H9 (cell line): ENCODE measurements around the gene MAP3K20. TPM values are rescaled to one million over a fixed set of nuclear protein-coding genes. Genes with fewer than 3 reads are reported as not detected.

Source experiments
- DNase-seq: peaks from one replicate; pipeline ENCODE4 v3.0.0-alpha.2; 2017
- H2AFZ ChIP-seq: one replicate; pipeline ENCODE4 v1.6.1; 2013; ENCODE audit warnings: mild to moderate bottlenecking, low read length, control low read depth, moderate library complexity
- H2AK5ac ChIP-seq: 2 replicates; pipeline ENCODE4 v1.6.1; 2013; ENCODE audit warnings: low read length, control low read depth, mixed read lengths; ENCODE audit not compliant: insufficient read length
- H2BK120ac ChIP-seq: one replicate; pipeline ENCODE4 v1.6.1; 2013; ENCODE audit warnings: low read depth, mild to moderate bottlenecking, low read length, control low read depth, inconsistent platforms; ENCODE audit not compliant: poor library complexity, severe bottlenecking
- H2BK12ac ChIP-seq: 2 replicates; pipeline ENCODE4 v1.6.1; 2013; ENCODE audit warnings: low read length, control low read depth, mixed read lengths, low read depth; ENCODE audit not compliant: insufficient read length
- H2BK15ac ChIP-seq: 2 replicates; pipeline ENCODE4 v1.6.1; 2013; ENCODE audit warnings: low read depth, low read length, control low read depth
- H2BK20ac ChIP-seq: one replicate; pipeline ENCODE4 v1.6.1; 2013; ENCODE audit warnings: low read depth, mild to moderate bottlenecking, low read length, control low read depth, inconsistent platforms; ENCODE audit not compliant: poor library complexity, severe bottlenecking
- H2BK5ac ChIP-seq: 2 replicates; pipeline ENCODE4 v1.6.1; 2013; ENCODE audit warnings: low read length, control low read depth, mixed read lengths; ENCODE audit not compliant: insufficient read length
- H3K14ac ChIP-seq: 2 replicates; pipeline ENCODE4 v1.6.1; 2013; ENCODE audit warnings: low read length, control low read depth; ENCODE audit not compliant: insufficient read depth
- H3K18ac ChIP-seq: 2 replicates; pipeline ENCODE4 v1.6.1; 2013; ENCODE audit warnings: low read depth, mild to moderate bottlenecking, mixed read lengths, low read length, control low read depth; ENCODE audit not compliant: insufficient read length
- H3K23ac ChIP-seq: 2 replicates; pipeline ENCODE4 v1.6.1; 2013; ENCODE audit warnings: low read length, control low read depth, mixed read lengths, low read depth; ENCODE audit not compliant: insufficient read length
- H3K23me2 ChIP-seq: 2 replicates; pipeline ENCODE4 v1.6.1; 2013; ENCODE audit warnings: low read depth, mild to moderate bottlenecking, mixed read lengths, low read length, control low read depth; ENCODE audit not compliant: insufficient read length, poor library complexity, severe bottlenecking
- H3K27ac ChIP-seq: 2 replicates; pipeline ENCODE4 v1.5.1; 2013; ENCODE audit warnings: low read length, control low read depth, mixed read lengths, low read depth; ENCODE audit not compliant: insufficient read length
- H3K27me3 ChIP-seq: 2 replicates; pipeline ENCODE4 v1.6.1; 2013; ENCODE audit warnings: low read length, control low read depth, inconsistent platforms; ENCODE audit not compliant: insufficient read depth
- H3K4ac ChIP-seq: 2 replicates; pipeline ENCODE4 v1.6.1; 2013; ENCODE audit warnings: low read depth, mild to moderate bottlenecking, control low read depth, inconsistent platforms, low read length, moderate library complexity
- H3K4me1 ChIP-seq: 2 replicates; pipeline ENCODE4 v1.6.1; 2013; ENCODE audit warnings: low read length, control low read depth, inconsistent platforms; ENCODE audit not compliant: insufficient read depth
- H3K4me2 ChIP-seq: 2 replicates; pipeline ENCODE4 v1.6.1; 2013; ENCODE audit warnings: low read length, control low read depth, mixed read lengths; ENCODE audit not compliant: insufficient read length, insufficient read depth
- H3K56ac ChIP-seq: 2 replicates; pipeline ENCODE4 v1.6.1; 2013; ENCODE audit warnings: low read depth, mild to moderate bottlenecking, mixed read lengths, low read length, control low read depth; ENCODE audit not compliant: insufficient read length
- H3K79me1 ChIP-seq: 2 replicates; pipeline ENCODE4 v1.6.1; 2013; ENCODE audit warnings: low read depth, mild to moderate bottlenecking, moderate library complexity, low read length, control low read depth, inconsistent platforms; ENCODE audit not compliant: insufficient read depth, poor library complexity, severe bottlenecking
- H3K79me2 ChIP-seq: 2 replicates; pipeline ENCODE4 v1.6.1; 2013; ENCODE audit warnings: low read length, control low read depth, inconsistent platforms; ENCODE audit not compliant: insufficient read depth
- H3K9ac ChIP-seq: 2 replicates; pipeline ENCODE4 v1.6.1; 2013; ENCODE audit warnings: low read length, control low read depth, mixed read lengths; ENCODE audit not compliant: insufficient read length; ENCODE audit errors: extremely low read depth
- H3K9me3 ChIP-seq: one replicate; pipeline ENCODE4 v1.6.1; 2013; ENCODE audit warnings: low read depth, low read length, inconsistent platforms; ENCODE audit not compliant: control insufficient read depth
- H3T11ph ChIP-seq: one replicate; pipeline ENCODE4 v1.6.1; 2013; ENCODE audit warnings: mild to moderate bottlenecking, low read length, control low read depth, inconsistent platforms
- H4K20me1 ChIP-seq: one replicate; pipeline ENCODE4 v1.6.1; 2013; ENCODE audit not compliant: control insufficient read depth, insufficient read length, insufficient read depth
- H4K5ac ChIP-seq: 2 replicates; pipeline ENCODE4 v1.6.1; 2013; ENCODE audit warnings: low read depth, mild to moderate bottlenecking, mixed read lengths, low read length, control low read depth; ENCODE audit not compliant: insufficient read length
- H4K8ac ChIP-seq: replicated peaks from 2 replicates; pipeline ENCODE4 v1.6.1; 2013; ENCODE audit warnings: low read length, control low read depth, mixed read lengths, low read depth; ENCODE audit not compliant: insufficient read length
- H4K91ac ChIP-seq: 2 replicates; pipeline ENCODE4 v1.6.1; 2013; ENCODE audit warnings: low read depth, mild to moderate bottlenecking, moderate library complexity, mixed read lengths, low read length, control low read depth; ENCODE audit not compliant: insufficient read length
- H3K27ac Mint-ChIP-seq, 3 experiments: 2 replicates in 2 of 3; 3 replicates in 1 of 3; pipeline ENCODE4 v1.8.0; 2020 to 2021; ENCODE audit warnings: mixed read lengths in 3 of 3, mild to moderate bottlenecking in 1 of 3, moderate library complexity in 1 of 3
- H3K27me3 Mint-ChIP-seq: 2 replicates; pipeline ENCODE4 v1.8.0; 2021; ENCODE audit warnings: low read depth, mild to moderate bottlenecking, moderate library complexity, mixed read lengths
- H3K36me3 Mint-ChIP-seq, 3 experiments: 2 replicates in 2 of 3; 3 replicates in 1 of 3; pipeline ENCODE4 v1.8.0; 2020 to 2021; ENCODE audit warnings: low read depth in 3 of 3, mixed read lengths in 3 of 3; ENCODE audit not compliant: insufficient read depth in 1 of 3
- H3K4me1 Mint-ChIP-seq, 2 experiments: 2 replicates each; pipeline ENCODE4 v1.8.0; 2020; ENCODE audit warnings: mixed read lengths in 2 of 2
- H3K4me3 Mint-ChIP-seq, 2 experiments: 2 replicates in 1 of 2; 3 replicates in 1 of 2; pipeline ENCODE4 v1.8.0; 2020 to 2021; ENCODE audit warnings: mild to moderate bottlenecking in 2 of 2, mixed read lengths in 2 of 2, moderate library complexity in 1 of 2
- H3K9me3 Mint-ChIP-seq, 2 experiments: 2 replicates in 1 of 2; 3 replicates in 1 of 2; pipeline ENCODE4 v1.8.0; 2020; ENCODE audit warnings: mild to moderate bottlenecking in 2 of 2, mixed read lengths in 2 of 2, moderate library complexity in 1 of 2
- CTCF ChIP-seq: fragments of 200-600 bp; sonication (generic); conservative IDR thresholded peaks from 3 replicates; pipeline ENCODE4 v1.8.0; 2021; ENCODE audit warnings: antibody characterized with exemption, mild to moderate bottlenecking
- WGBS: extraction: QIAGEN DNeasy Blood & Tissue Kit; methylation state at CpG from one replicate; pipeline ENCODE4 v1.1.7; 2013; ENCODE audit warnings: missing lambda C conversion rate, low lambda C conversion rate, mixed read lengths; ENCODE audit not compliant: insufficient read length; ENCODE audit errors: extremely low coverage; 5-methylcytosine and 5-hydroxymethylcytosine counted together
- total RNA-seq: library from RNA; stranded (reverse); gene quantifications from 2 replicates; pipeline ENCODE4 v1.2.1, GENCODE V29; 2021

The MAP3K20 gene
- total RNA-seq, 1 experiment from 2014 or later, result 8.7 TPM

- Histone ChIP-seq H4K8ac (no peak overlapping the region), H3K79me1 (no peaks in the 10 kb centered on the region), H3K9me3 (no peaks in the 10 kb centered on the region), H3K79me2 (no peaks in the 10 kb centered on the region), H3K4me1 (no peaks in the 10 kb centered on the region), H2BK12ac (no peak overlapping the region), H3K4ac (no peak overlapping the region), H3K27me3 (no peaks in the 10 kb centered on the region), H3K9ac (no peak overlapping the region), H4K5ac (no peak overlapping the region), H3K4me2 (no peak overlapping the region), H2BK120ac (no peak overlapping the region), H3K18ac (no peak overlapping the region), H2BK5ac (no peak overlapping the region), H3K23ac (no peak overlapping the region), H3K56ac (no peak overlapping the region), H4K91ac (no peak overlapping the region), H2BK20ac (no peak overlapping the region), H2AFZ (no peak overlapping the region), H3K27ac (no peak overlapping the region), H4K20me1 (no peaks in the 10 kb centered on the region), H3T11ph (no peak overlapping the region), H3K23me2 (no peaks in the 10 kb centered on the region), H2BK15ac (no peak overlapping the region), H3K14ac (no peak overlapping the region), H2AK5ac (no peak overlapping the region)
- Mint-ChIP-seq H3K4me3 (no peak overlapping the region), H3K27ac (no peak overlapping the region; a peak in 1 of 7 replicates), H3K9me3 (no peaks in the 10 kb centered on the region), H3K4me1 (peaks cover 19 to 20% of the 10 kb centered on the region in 2 experiments), H3K36me3 (no peaks in the 10 kb centered on the region), H3K27me3 (no peaks in the 10 kb centered on the region)
- TF ChIP-seq CTCF, result no peak
- no peak for DNase-seq
- no CpG with 5 or more reads among the region's 4 CpGs for WGBS
Measured at GRCh38 chr2:173221132-173221695, 145.6 kb downstream of the MAP3K20 start.
